ENCODE results near the gene CNTNAP2.
"Not testable (repeated sequence)": the region's sequence is repeated elsewhere in the genome, so short reads cannot be mapped to it uniquely, and the experiment has no call there.

Gene CNTNAP2

GRCh38 chr7:147650991-147651390 is 1534.4 kb downstream of the CNTNAP2 start:
- DNase-seq (ENCODE audit: low spot score): no peak

- no peak for DNase-seq (ENCODE audit: low spot score)
Observed at GRCh38 chr7:147651601-147652000, 1535.0 kb downstream of the CNTNAP2 start.

GRCh38 chr7:147653456-147653855 is 1536.9 kb downstream of the CNTNAP2 start:
- no peak for DNase-seq (ENCODE audit: low spot score)

GRCh38 chr7:147658392-147658967 is 1541.9 kb downstream of the CNTNAP2 start:
- no peak for DNase-seq (ENCODE audit: low spot score)

GRCh38 chr7:147659036-147659995 is 1542.7 kb downstream of the CNTNAP2 start:
- DNase-seq (ENCODE audit: low spot score): no peak

GRCh38 chr7:147664541-147664940 is 1547.9 kb downstream of the CNTNAP2 start:
- no peak for DNase-seq (ENCODE audit: low spot score)

- DNase-seq (ENCODE audit: low spot score): no peak
Observed at GRCh38 chr7:147670759-147671158, 1554.2 kb downstream of the CNTNAP2 start.

GRCh38 chr7:147674705-147675104 is 1558.1 kb downstream of the CNTNAP2 start:
- DNase-seq (ENCODE audit: low spot score): no peak

GRCh38 chr7:147678943-147679342 is 1562.3 kb downstream of the CNTNAP2 start:
- DNase-seq (ENCODE audit: low spot score): no peak

GRCh38 chr7:147681530-147681929 is 1564.9 kb downstream of the CNTNAP2 start:
- no peak for DNase-seq (ENCODE audit: low spot score)

- no peak for DNase-seq (ENCODE audit: low spot score)
Observed at GRCh38 chr7:147700702-147701101, 1584.1 kb downstream of the CNTNAP2 start.

- no peak for DNase-seq (ENCODE audit: low spot score)
Observed at GRCh38 chr7:147707926-147708325, 1591.3 kb downstream of the CNTNAP2 start.

- no peak for DNase-seq (ENCODE audit: low spot score)
Observed at GRCh38 chr7:147708871-147709270, 1592.3 kb downstream of the CNTNAP2 start.

GRCh38 chr7:147711447-147711846 is 1594.8 kb downstream of the CNTNAP2 start:
- DNase-seq (ENCODE audit: low spot score): no peak

GRCh38 chr7:147721962-147722830 is 1605.6 kb downstream of the CNTNAP2 start:
- no peak for DNase-seq (ENCODE audit: low spot score)

GRCh38 chr7:147723536-147723935 is 1606.9 kb downstream of the CNTNAP2 start:
- no peak for DNase-seq (ENCODE audit: low spot score)

- no peak for DNase-seq (ENCODE audit: low spot score)
Observed at GRCh38 chr7:147731311-147731710, 1614.7 kb downstream of the CNTNAP2 start.

- not testable (repeated sequence) for DNase-seq (ENCODE audit: low spot score)
Observed at GRCh38 chr7:147737559-147738214, 1621.1 kb downstream of the CNTNAP2 start.

GRCh38 chr7:147742301-147742700 is 1625.7 kb downstream of the CNTNAP2 start:
- no peak for DNase-seq (ENCODE audit: low spot score)

GRCh38 chr7:147756300-147756699 is 1639.7 kb downstream of the CNTNAP2 start:
- DNase-seq (ENCODE audit: low spot score): no peak

GRCh38 chr7:147759327-147759943 is 1642.8 kb downstream of the CNTNAP2 start:
- DNase-seq (ENCODE audit: low spot score): no peak

Data from LoVo (cell line).